PC-9 (cell line): ENCODE data around the gene U2AF1.
"Not testable (repeated sequence)": the region's sequence is repeated elsewhere in the genome, so short reads cannot be mapped to it uniquely, and the experiment has no call there.

Source experiments
- EZH2 ChIP-seq: fragments of 200-600 bp; sonication (generic); IDR thresholded peaks from 2 replicates; pipeline ENCODE4 v1.8.0; 2017; ENCODE audit warnings: antibody characterized with exemption, low read depth
- TF ChIP-seq, protein P1 (sequence below): fragments of 200-600 bp; sonication (generic); conservative IDR thresholded peaks from 2 replicates; pipeline ENCODE4 v1.6.1; 2017; ENCODE audit warnings: mixed run types, antibody characterized with exemption, mild to moderate bottlenecking, moderate library complexity

DNA sequence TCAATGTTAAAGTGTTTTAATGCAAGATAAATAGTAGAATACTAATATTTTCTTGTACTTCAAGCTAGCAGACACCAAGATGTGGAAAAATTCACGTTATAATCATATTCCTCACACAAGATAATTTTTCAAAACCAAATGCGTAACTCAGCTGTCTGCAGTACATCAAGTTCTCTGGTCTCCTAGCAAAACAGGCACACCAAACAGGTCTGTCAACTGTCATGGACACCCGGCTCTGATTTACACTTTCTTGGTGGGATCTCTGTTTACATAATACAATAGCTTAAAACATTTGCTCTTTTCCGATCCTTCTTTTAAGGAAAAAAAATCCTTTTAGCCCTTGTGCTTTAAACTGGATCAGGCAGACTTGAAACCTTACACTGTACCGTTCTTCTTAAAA, 5.7 kb downstream of the U2AF1 start:
- TF ChIP-seq, protein P1, sequence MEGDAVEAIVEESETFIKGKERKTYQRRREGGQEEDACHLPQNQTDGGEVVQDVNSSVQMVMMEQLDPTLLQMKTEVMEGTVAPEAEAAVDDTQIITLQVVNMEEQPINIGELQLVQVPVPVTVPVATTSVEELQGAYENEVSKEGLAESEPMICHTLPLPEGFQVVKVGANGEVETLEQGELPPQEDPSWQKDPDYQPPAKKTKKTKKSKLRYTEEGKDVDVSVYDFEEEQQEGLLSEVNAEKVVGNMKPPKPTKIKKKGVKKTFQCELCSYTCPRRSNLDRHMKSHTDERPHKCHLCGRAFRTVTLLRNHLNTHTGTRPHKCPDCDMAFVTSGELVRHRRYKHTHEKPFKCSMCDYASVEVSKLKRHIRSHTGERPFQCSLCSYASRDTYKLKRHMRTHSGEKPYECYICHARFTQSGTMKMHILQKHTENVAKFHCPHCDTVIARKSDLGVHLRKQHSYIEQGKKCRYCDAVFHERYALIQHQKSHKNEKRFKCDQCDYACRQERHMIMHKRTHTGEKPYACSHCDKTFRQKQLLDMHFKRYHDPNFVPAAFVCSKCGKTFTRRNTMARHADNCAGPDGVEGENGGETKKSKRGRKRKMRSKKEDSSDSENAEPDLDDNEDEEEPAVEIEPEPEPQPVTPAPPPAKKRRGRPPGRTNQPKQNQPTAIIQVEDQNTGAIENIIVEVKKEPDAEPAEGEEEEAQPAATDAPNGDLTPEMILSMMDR, result not testable (repeated sequence)
- TF ChIP-seq EZH2, result not testable (repeated sequence)
